Endothelial cell of umbilical vein (primary cell): ENCODE data around the gene ACAA1.

Experiments used
- EZH2 ChIP-seq: IDR thresholded peaks from 2 replicates; pipeline ENCODE4 v1.6.1; 2012; ENCODE audit warnings: borderline replicate concordance, low read depth, mild to moderate bottlenecking, moderate library complexity, low read length, inconsistent platforms; ENCODE audit not compliant: severe bottlenecking
- FOS ChIP-seq: IDR thresholded peaks from 2 replicates; pipeline ENCODE4 v1.6.1; 2011; ENCODE audit warnings: mild to moderate bottlenecking, low read length, moderate library complexity, borderline replicate concordance; ENCODE audit not compliant: insufficient read depth
- JUN ChIP-seq: IDR thresholded peaks from 2 replicates; pipeline ENCODE4 v1.6.1; 2011; ENCODE audit warnings: borderline replicate concordance, low read depth; ENCODE audit not compliant: insufficient read length, insufficient read depth
- MAX ChIP-seq: IDR thresholded peaks from 2 replicates; pipeline ENCODE4 v1.6.1; 2011; ENCODE audit not compliant: insufficient read depth, insufficient read length
- POLR2A ChIP-seq: IDR thresholded peaks from 2 replicates; pipeline ENCODE4 v1.6.1; 2012; ENCODE audit warnings: low read depth, mild to moderate bottlenecking, control low read depth, low read length
- POLR2AphosphoS5 ChIP-seq: IDR thresholded peaks from 2 replicates; pipeline ENCODE4 v1.6.1; 2012; ENCODE audit warnings: low read depth, mild to moderate bottlenecking, control low read depth, low read length, moderate library complexity; ENCODE audit not compliant: insufficient read depth
- TF ChIP-seq, protein P1 (sequence below), 2 donors: IDR thresholded peaks; 1 replicate in 1 of 2; 2 replicates in 1 of 2; pipeline ENCODE4 v1.5.1; 2011; ENCODE audit warnings: low read length in 2 of 2, mild to moderate bottlenecking in 2 of 2, moderate library complexity in 2 of 2, control low read depth in 1 of 2, inconsistent platforms in 1 of 2, low read depth in 1 of 2; ENCODE audit not compliant: insufficient read depth in 1 of 2; ENCODE audit errors: extremely low read depth in 1 of 2

DNA sequence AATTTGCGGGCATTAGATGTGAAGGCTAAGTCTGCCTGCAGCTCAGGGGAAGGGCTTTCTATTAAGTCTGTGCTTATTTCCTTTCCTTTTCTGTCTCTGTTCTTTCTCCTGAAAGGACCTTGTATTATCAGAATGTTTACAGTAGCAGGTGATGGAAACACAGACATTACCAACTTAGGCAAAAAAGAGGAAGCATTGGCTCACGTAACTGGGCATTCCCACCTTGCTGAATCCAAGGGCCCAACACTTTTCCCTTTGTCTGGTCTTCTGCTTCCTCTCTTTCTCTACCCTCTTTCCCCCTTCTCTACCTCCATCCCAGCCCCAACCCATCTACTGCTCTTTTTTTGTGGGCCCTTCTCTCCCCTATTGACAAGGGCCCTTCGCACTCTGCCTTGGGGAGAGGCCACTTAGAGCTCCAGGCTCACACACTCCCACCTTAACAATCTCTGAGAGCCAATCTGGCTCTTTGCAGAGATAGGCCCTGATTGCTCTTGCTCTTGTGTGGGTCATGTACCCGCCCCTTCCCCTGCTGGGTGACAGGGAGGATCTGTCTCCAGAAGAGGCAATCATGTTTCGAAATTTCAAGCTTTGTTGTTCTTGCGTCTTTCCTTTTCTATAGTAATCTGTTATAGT, 35.0 kb downstream of the ACAA1 start:
- TF ChIP-seq EZH2 (no peak), POLR2A (no peak), POLR2AphosphoS5 (no peak), JUN (no peak), FOS (no peak), MAX (no peak)
- TF ChIP-seq, protein P1, sequence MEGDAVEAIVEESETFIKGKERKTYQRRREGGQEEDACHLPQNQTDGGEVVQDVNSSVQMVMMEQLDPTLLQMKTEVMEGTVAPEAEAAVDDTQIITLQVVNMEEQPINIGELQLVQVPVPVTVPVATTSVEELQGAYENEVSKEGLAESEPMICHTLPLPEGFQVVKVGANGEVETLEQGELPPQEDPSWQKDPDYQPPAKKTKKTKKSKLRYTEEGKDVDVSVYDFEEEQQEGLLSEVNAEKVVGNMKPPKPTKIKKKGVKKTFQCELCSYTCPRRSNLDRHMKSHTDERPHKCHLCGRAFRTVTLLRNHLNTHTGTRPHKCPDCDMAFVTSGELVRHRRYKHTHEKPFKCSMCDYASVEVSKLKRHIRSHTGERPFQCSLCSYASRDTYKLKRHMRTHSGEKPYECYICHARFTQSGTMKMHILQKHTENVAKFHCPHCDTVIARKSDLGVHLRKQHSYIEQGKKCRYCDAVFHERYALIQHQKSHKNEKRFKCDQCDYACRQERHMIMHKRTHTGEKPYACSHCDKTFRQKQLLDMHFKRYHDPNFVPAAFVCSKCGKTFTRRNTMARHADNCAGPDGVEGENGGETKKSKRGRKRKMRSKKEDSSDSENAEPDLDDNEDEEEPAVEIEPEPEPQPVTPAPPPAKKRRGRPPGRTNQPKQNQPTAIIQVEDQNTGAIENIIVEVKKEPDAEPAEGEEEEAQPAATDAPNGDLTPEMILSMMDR (IDR thresholded peaks at IDR 0.05; ENCODE audit: extremely low read depth in 1 of 2, insufficient read depth in 1 of 2, low read depth in 1 of 2, low read length in 2 of 2), result no peak
